Naive thymus-derived CD8-positive, alpha-beta T cell (primary cell): Measurements from ENCODE around the gene MIB2. TPM values are rescaled to one million over a fixed set of nuclear protein-coding genes. Genes with fewer than 3 reads are reported as not detected.

Experiments
- ATAC-seq, 2 donors: fragments of 150-1000 bp; cut with Tn5 transposase in 1 of 2; sonication (Bioruptor Pico), chemical (Tn5 transposase) in 1 of 2; 1 replicate in 1 of 2; 2 replicates in 1 of 2; pipeline ENCODE4 v1.10.0; 2021; ENCODE audit warnings: mild to moderate bottlenecking in 2 of 2, moderate library complexity in 2 of 2
- POLR2A ChIA-PET: fragments of 350-600 bp; sonication (Branson Sonifier 250); formaldehyde crosslinking; loops from one replicate; lab custom pipeline; 2021; ENCODE audit warnings: antibody characterized with exemption; lab: Charles Lee
- DNase-seq, 10 donors: peaks; one replicate each; pipeline versions ENCODE4 v3.0.0 to v3.0.0-alpha.2; 2020 to 2022
- H3K27ac Mint-ChIP-seq, 10 donors: one replicate each; pipeline ENCODE4 v1.8.0; 2020 to 2022; ENCODE audit warnings: mild to moderate bottlenecking in 10 of 10, mixed read lengths in 10 of 10, moderate library complexity in 4 of 10, inconsistent platforms in 1 of 10
- H3K27me3 Mint-ChIP-seq, 5 donors: one replicate each; pipeline ENCODE4 v1.8.0; 2021 to 2022; ENCODE audit warnings: mixed read lengths in 5 of 5
- H3K36me3 Mint-ChIP-seq, 3 donors: one replicate each; pipeline ENCODE4 v1.8.0; 2020 to 2022; ENCODE audit warnings: mixed read lengths in 3 of 3, mild to moderate bottlenecking in 2 of 3, inconsistent platforms in 1 of 3
- H3K4me1 Mint-ChIP-seq, 4 donors: one replicate each; pipeline ENCODE4 v1.8.0; 2021 to 2022; ENCODE audit warnings: mixed read lengths in 4 of 4
- H3K4me3 Mint-ChIP-seq, 10 donors: one replicate each; pipeline ENCODE4 v1.8.0; 2020 to 2022; ENCODE audit warnings: mild to moderate bottlenecking in 10 of 10, mixed read lengths in 10 of 10, moderate library complexity in 6 of 10, inconsistent platforms in 1 of 10
- H3K9me3 Mint-ChIP-seq, 9 donors: one replicate each; pipeline ENCODE4 v1.8.0; 2020 to 2022; ENCODE audit warnings: mixed read lengths in 9 of 9, mild to moderate bottlenecking in 3 of 9, inconsistent platforms in 1 of 9, moderate library complexity in 1 of 9
- polyA plus RNA-seq, 3 donors: library from polyadenylated mRNA; unstranded; fragments of 300-500 nt; fragmentation: Illumina TruSeq; gene quantifications; one replicate each; pipeline ENCODE4 v1.2.3, GENCODE V29; 2021
- total RNA-seq, 8 experiments: library from RNA in 2 of 8; stranded (reverse) in 2 of 8; gene quantifications; one replicate each; pipeline ENCODE4 v1.2.3 and lab custom pipeline; 2021 to 2026

The MIB2 gene
- total and polyA plus RNA-seq, 5 experiments from 2014 or later: 23.6 to 122 (median 31.1) TPM

DNA sequence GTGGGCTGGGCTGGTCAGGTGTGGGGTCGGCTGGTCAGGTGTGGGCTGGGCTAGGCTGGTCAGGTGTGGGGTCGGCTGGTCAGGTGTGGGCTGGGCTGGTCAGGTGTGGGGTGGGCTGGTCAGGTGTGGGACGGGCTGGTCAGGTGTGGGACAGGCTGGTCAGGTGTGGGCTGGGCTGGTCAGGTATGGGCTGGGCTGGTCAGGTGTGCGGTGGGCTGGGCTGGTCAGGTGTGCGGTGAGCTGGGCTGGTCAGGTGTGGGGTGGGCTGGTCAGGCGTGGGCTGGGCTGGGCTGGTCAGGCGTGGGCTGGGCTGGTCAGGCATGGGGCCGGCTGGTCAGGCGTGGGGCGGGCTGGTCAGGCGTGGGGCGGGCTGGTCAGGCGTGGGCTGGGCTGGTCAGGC is 9.1 kb upstream of the MIB2 start:
- H3K4me3 Mint-ChIP-seq: no peak overlapping the region
- no peaks in the 10 kb centered on the region for H3K27me3 Mint-ChIP-seq
- H3K27ac Mint-ChIP-seq: no peak overlapping the region
- H3K4me1 Mint-ChIP-seq: peaks cover 5 to 18% (median 10%) of the 10 kb centered on the region in 4 donors
- DNase-seq (no peak), ATAC-seq (no peak)
- H3K9me3 Mint-ChIP-seq: no peaks in the 10 kb centered on the region
- POLR2A ChIA-PET: interaction anchor here (1.5 to 2.8 kb wide), 4 partner anchors 8 to 28 kb away, joined by 5 to 18 read pairs (median 14); partner anchors contain the start of gene MIB2
- H3K36me3 Mint-ChIP-seq: no peaks in the 10 kb centered on the region

DNA sequence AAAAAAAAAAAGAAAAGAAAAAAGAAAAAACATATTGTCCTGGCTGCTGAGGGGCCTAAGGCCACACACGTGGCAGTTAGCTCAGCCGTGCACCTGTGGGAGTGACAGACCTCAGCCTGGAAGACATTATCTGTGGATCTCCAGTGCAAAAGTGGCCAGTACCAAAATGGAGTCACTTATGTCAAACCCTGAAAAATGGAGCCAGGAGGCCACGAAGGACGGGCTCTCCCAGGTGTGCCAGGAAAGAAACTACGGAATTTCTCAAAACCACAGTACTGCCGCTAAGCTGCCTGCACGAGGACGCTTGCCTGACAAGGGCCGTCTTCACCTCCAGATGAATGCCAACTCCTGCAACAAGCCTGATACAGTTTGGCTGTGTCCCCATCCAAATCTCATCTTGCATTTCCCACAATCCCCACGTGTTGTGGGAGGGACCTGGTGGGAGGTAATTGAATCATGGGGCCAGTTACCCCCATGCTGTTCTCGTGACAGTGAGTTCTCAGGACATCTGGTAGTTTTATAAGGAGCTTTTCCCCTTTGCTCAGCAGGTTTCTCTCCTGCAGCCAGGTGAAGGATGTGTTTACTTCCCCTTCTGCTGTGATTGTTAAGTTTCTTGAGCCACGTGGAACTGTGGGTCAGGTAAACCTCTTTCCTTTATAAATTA is 5.3 kb upstream of the MIB2 start:
- POLR2A ChIA-PET: interaction anchor here (0.7 to 1.4 kb wide), 4 partner anchors 19 to 59 kb away, joined by 3 to 6 read pairs (median 4); no protein-coding TSS in a partner anchor
- DNase-seq: no peak
- no peaks in the 10 kb centered on the region for H3K27me3 Mint-ChIP-seq
- peaks cover 13 to 36% (median 31%) of the 10 kb centered on the region in 4 donors for H3K4me1 Mint-ChIP-seq
- H3K27ac Mint-ChIP-seq: peak overlapping the region in 3 of 10 donors; percentile 8 to 37 (median 36)
- H3K36me3 Mint-ChIP-seq: no peaks in the 10 kb centered on the region
- H3K9me3 Mint-ChIP-seq: no peaks in the 10 kb centered on the region
- no peak for ATAC-seq
- H3K4me3 Mint-ChIP-seq: no peak overlapping the region

DNA sequence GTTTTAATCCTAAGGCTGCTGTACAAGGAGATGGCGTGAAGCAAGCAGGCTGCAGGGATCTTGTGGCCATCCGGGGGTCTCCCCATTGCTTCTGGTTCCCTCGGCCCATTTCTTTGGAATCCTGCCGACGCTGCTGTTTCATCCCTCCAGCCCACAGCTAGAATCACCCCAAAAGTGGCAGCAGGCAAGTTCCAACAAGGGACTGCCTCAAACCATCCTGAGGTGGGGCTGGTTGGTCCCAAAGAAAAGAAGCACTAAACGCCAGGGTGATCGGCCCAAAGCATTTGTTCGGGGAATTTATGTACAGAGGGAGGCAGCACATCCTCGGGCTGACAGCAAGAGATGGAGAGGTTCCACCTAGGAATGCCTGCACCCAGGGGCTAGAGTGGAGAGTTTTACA is 4.5 kb upstream of the MIB2 start:
- Mint-ChIP-seq H3K4me1 (peaks cover 13 to 37% (median 31%) of the 10 kb centered on the region in 4 donors), H3K9me3 (no peaks in the 10 kb centered on the region), H3K27ac (peak overlapping the region in 7 of 10 donors; percentile 8 to 79 (median 48)), H3K4me3 (no peak overlapping the region), H3K36me3 (no peaks in the 10 kb centered on the region), H3K27me3 (no peaks in the 10 kb centered on the region)
- ATAC-seq: no peak
- POLR2A ChIA-PET: interaction anchor here (0.7 to 6.1 kb wide), 5 partner anchors 8 to 178 kb away, joined by 3 to 43 read pairs (median 4); no protein-coding TSS in a partner anchor
- DNase-seq: no peak

DNA sequence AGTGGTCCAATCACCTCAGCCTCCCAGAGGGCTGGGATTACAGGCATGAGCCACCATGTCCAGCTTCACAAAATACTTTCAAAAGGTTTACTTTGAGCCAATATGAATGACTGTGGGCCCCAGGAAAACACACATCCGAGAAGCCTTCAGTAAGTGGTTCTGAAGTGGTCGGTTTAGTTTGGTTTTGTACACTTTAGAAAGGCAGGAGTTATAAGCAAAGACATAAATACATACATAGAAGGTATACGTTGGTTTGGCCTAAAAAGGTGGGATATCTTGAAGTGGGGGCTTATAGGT is 3.2 kb upstream of the MIB2 start:
- H3K36me3 Mint-ChIP-seq: no peaks in the 10 kb centered on the region
- H3K9me3 Mint-ChIP-seq: no peaks in the 10 kb centered on the region
- H3K4me1 Mint-ChIP-seq: peaks cover 9 to 33% (median 30%) of the 10 kb centered on the region in 4 donors
- H3K27me3 Mint-ChIP-seq: no peaks in the 10 kb centered on the region
- H3K4me3 Mint-ChIP-seq: peak overlapping the region in 5 of 10 donors; percentile 2 to 33 (median 8)
- POLR2A ChIA-PET: interaction anchor here (0.7 to 9.7 kb wide), 3 partner anchors 9 to 33 kb away, joined by 5 to 246 read pairs (median 43); partner anchors contain the start of gene MMP23B
- ATAC-seq (no peak), DNase-seq (no peak)
- peak overlapping the region in 9 of 10 donors; percentile 14 to 88 (median 45) for H3K27ac Mint-ChIP-seq

DNA sequence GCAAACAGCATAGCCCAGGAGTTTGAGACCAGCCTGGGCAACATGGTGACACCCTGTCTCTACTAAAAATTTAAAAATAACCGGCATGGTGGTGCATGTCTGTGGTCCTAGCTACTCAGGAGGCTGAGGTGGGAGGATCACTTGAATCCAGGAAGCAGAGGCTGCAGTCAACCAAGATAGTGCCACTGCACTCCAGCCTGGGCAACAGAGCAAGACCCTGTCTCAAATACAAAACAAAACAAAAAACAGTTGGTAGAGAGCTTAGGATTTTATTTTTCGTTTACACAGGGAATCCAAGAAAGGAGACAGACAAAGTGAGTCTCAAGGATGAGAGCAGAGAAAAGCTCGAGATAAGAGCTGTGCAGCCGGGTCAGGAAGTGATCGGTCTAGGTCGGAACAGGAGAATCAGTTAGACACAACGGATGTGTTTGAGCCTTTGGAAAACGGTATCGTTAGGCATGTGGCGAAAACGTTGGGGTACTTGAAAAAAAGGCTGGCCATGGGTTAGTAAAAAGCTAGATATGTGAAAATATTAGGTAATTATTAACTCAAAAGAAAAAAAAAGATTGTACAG is 1.7 kb upstream of the MIB2 start:
- Mint-ChIP-seq H3K4me3 (peak overlapping the region; percentile 92 to 99 (median 97)), H3K27ac (peak overlapping the region; percentile 94 to 100 (median 99)), H3K27me3 (no peaks in the 10 kb centered on the region), H3K36me3 (no peaks in the 10 kb centered on the region), H3K4me1 (peaks cover 8 to 33% (median 31%) of the 10 kb centered on the region in 4 donors), H3K9me3 (no peaks in the 10 kb centered on the region)
- ATAC-seq (no peak), DNase-seq (no peak)
- POLR2A ChIA-PET: interaction anchor here (0.8 to 9.7 kb wide), 13 partner anchors 11 to 238 kb away, joined by 3 to 246 read pairs (median 8); partner anchors contain the start of genes AURKAIP1, CCNL2, FNDC10 and MMP23B

DNA sequence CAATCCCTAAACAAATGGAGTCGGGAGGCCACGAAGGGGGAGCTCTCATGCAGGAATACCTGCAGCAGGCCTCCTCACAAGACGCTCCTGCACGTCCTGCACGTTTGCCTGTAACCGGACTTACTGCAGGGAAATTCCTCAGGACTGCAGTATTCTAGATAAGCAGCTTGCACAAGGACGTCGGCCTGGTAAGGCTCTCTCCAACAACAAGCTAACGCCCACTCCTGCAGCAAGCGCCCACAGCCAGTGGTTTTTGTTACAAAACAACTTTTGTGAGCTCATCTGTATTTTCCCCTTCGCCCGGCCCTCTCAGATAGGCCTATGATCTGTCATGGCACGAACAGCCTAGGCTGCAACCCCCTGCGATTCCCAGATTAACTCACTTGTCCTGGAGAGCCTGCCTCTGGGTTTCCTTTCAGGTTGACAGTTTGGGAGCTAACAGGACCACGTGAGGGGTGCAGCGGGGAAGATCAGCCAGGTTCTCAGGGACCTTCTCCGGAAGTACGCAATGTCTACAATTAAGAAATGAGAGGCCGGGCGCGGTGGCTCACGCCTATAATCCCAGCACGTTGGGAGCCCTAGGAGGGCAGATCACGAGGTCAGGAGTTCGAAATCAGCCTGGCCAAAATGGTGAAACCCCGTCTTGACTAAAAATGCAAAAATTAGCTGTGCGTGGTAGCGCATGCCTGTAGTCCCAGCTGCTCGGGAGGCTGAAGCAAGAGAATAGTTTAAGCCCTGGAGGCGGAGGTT is 921 bp upstream of the MIB2 start:
- peak overlapping the region; percentile 94 to 100 (median 99) for H3K27ac Mint-ChIP-seq
- POLR2A ChIA-PET: interaction anchor here (0.6 to 9.7 kb wide), 21 partner anchors 7 to 282 kb away, joined by 3 to 246 read pairs (median 6); partner anchors contain the start of genes AURKAIP1, CCNL2, FNDC10 and MMP23B

DNA sequence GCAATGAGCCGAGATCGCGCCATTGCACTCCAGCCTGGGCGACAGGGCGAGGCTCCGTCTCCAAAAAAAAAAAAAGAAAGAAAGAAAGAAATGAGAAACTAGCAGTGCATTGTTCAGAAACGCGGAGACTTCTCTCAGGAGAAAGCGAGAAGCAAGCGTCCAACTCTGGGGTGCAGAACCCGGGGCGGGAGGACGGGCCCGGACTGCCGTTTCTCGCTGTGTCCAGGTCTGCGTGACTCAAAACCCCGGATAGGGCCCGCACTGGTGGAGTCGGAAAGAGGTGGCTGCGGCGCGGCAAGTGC is 395 bp upstream of the MIB2 start:
- POLR2A ChIA-PET: interaction anchor here (0.6 to 9.7 kb wide), 19 partner anchors 8 to 282 kb away, joined by 3 to 246 read pairs (median 8); partner anchors contain the start of genes AURKAIP1, CCNL2, FNDC10 and MMP23B
- ATAC-seq (peak; percentile 2 to 9), DNase-seq (no peak)
- no peaks in the 10 kb centered on the region for H3K9me3 Mint-ChIP-seq
- no peaks in the 10 kb centered on the region for H3K36me3 Mint-ChIP-seq
- H3K4me3 Mint-ChIP-seq: peak overlapping the region; percentile 92 to 99 (median 97)
- H3K4me1 Mint-ChIP-seq: peaks cover 8 to 33% (median 31%) of the 10 kb centered on the region in 4 donors
- no peaks in the 10 kb centered on the region for H3K27me3 Mint-ChIP-seq
- H3K27ac Mint-ChIP-seq: peak overlapping the region; percentile 94 to 100 (median 99)

More for the DNA sequence above, 921 bp upstream of the MIB2 start:
- Mint-ChIP-seq H3K36me3 (no peaks in the 10 kb centered on the region), H3K4me1 (peaks cover 8 to 33% (median 31%) of the 10 kb centered on the region in 4 donors), H3K9me3 (no peaks in the 10 kb centered on the region), H3K27me3 (no peaks in the 10 kb centered on the region), H3K4me3 (peak overlapping the region; percentile 92 to 99 (median 97))
- peak in 9 of 10 donors; percentile 47 to 86 (median 71) for DNase-seq
- ATAC-seq: peak; percentile 39 to 42

DNA sequence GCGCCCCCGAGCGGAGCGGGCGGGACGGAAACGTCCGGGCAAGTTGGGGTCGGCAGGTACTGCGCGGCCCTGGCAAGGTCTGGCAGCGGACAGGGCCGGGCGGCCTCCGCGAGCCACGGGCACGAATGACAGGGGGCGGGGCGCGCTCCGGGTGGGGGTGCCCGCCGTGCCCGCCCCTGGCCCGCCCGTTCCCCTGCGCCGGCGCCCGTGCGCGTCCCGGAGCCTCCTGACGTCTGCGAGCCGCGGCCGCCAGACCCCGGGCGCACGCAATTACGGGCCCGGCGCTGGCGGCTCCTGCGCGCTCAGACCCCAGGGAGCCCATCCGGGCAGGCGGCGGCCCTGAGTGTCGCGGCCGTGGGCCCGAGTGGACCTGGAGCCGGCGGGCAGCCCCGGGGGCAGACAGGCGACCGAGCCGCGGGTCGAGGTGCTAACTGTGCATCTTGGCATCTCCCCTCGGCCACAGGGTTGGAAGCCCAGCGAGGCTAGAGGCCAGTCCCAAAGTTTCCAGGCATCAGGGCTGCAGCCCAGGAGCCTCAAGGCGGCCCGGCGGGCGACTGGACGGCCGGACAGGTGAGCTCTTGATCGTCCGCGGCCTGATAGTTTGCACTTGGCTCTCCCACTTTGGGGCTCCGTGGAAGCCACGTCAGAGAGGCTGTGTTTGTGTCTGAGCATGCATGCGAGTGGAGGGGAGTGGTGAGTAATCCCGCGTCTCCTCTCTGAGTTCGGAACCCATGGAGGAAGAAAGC is 918 bp downstream of the MIB2 start:
- peak overlapping the region in 8 of 10 donors; percentile 74 to 93 (median 87) for H3K27ac Mint-ChIP-seq
- peak; percentile 3 to 21 for ATAC-seq
- H3K36me3 Mint-ChIP-seq: no peaks in the 10 kb centered on the region
- H3K9me3 Mint-ChIP-seq: no peaks in the 10 kb centered on the region
- H3K4me1 Mint-ChIP-seq: peaks cover 8 to 33% (median 31%) of the 10 kb centered on the region in 4 donors
- H3K27me3 Mint-ChIP-seq: no peaks in the 10 kb centered on the region
- POLR2A ChIA-PET: interaction anchor here (0.6 to 9.7 kb wide), 14 partner anchors 9 to 283 kb away, joined by 3 to 246 read pairs (median 8); partner anchors contain the start of genes ATAD3A, AURKAIP1, MMP23B and SSU72
- H3K4me3 Mint-ChIP-seq: peak overlapping the region; percentile 62 to 90 (median 76)
- peak in 6 of 10 donors; percentile 26 to 69 (median 51) for DNase-seq

DNA sequence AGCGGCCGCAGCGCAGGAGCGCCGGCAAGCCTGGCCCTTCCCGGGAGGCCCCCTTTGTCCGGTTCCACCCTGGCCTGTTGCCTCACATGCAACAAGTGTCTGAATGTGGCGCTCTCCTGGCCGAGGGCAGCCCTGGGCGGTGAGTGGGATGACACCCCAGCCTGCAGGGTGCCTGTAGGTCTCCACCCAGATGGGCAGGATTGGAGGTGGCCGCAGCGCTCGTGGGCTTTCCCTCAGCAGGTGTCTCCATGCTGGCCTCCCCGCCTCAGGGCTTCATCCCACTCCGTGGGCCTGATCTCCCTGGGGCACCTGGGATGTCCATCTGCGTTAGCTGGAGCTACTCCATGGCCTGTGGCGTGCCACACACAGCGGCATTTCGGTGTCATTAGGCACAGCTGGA is 1.5 kb downstream of the MIB2 start:
- peaks cover 8 to 32% (median 31%) of the 10 kb centered on the region in 4 donors for H3K4me1 Mint-ChIP-seq
- H3K36me3 Mint-ChIP-seq: no peaks in the 10 kb centered on the region
- H3K4me3 Mint-ChIP-seq: peak overlapping the region; percentile 62 to 90 (median 77)
- POLR2A ChIA-PET: interaction anchor here (6.1 to 9.7 kb wide), 2 partner anchors 11 to 14 kb away, joined by 43 to 246 read pairs; partner anchors contain the start of gene MMP23B
- H3K27ac Mint-ChIP-seq: peak overlapping the region in 7 of 10 donors; percentile 54 to 93 (median 89)
- no peaks in the 10 kb centered on the region for H3K27me3 Mint-ChIP-seq
- DNase-seq (peak in 1 of 10 donors; percentile 62), ATAC-seq (no peak)
- no peaks in the 10 kb centered on the region for H3K9me3 Mint-ChIP-seq

DNA sequence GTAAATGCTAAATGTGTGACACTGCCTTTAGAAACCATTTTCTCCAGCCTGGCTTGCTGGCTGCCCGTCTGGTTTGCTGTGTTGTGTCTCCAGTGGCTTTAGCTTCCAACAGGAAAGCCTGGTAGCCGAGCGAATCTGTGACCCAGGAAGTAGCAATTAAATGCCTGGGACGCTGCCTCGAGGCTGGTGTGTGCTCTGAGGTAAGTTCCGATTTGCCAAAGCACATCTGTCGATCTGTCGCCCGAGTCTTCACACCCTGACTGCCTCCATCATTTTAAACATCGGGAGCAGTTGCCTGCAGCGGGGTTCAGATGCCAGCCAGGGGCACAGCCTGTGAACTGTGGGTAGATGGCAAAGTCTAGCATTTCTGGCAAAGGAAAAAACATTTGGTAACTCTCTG is 2.2 kb downstream of the MIB2 start:
- peak overlapping the region in 7 of 10 donors; percentile 22 to 89 (median 56) for H3K27ac Mint-ChIP-seq
- DNase-seq (no peak), ATAC-seq (no peak)
- H3K4me3 Mint-ChIP-seq: peak overlapping the region in 8 of 10 donors; percentile 62 to 90 (median 76)
- no peaks in the 10 kb centered on the region for H3K27me3 Mint-ChIP-seq
- peaks cover 10 to 29% (median 27%) of the 10 kb centered on the region in 4 donors for H3K4me1 Mint-ChIP-seq
- H3K9me3 Mint-ChIP-seq: no peaks in the 10 kb centered on the region
- H3K36me3 Mint-ChIP-seq: no peaks in the 10 kb centered on the region
- POLR2A ChIA-PET: interaction anchor here (0.6 to 9.7 kb wide), 2 partner anchors 10 to 36 kb away, joined by 3 to 246 read pairs; partner anchors contain the start of gene MMP23B

DNA sequence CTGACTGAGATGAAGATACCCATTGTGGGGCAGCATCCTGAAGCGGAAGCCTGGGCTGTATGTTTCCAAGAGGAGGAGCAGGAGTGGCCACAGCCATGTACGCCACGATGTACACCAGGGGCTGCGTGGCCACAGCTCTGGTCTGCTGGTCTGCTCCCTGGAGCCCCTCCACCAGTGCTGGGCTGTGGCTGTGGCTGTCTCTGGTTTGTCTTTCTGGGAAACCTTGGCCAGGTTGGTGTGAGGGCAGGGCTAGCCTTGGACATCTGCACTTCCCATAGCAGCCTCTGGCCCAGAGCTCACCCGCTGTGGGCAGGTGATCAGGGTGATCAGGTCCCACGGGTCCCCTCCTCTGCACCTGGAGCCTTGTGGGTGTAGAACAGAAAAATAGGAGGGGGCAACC is 2.6 kb downstream of the MIB2 start:
- Mint-ChIP-seq H3K4me3 (peak overlapping the region in 5 of 10 donors; percentile 76 to 90 (median 83)), H3K27ac (peak overlapping the region in 2 of 10 donors; percentile 15 to 60), H3K36me3 (no peaks in the 10 kb centered on the region), H3K4me1 (peaks cover 12 to 33% (median 28%) of the 10 kb centered on the region in 4 donors), H3K27me3 (no peaks in the 10 kb centered on the region), H3K9me3 (no peaks in the 10 kb centered on the region)
- DNase-seq (no peak), ATAC-seq (no peak)
- POLR2A ChIA-PET: interaction anchor here (0.5 to 9.7 kb wide), 3 partner anchors 10 to 36 kb away, joined by 3 to 246 read pairs (median 3); partner anchors contain the start of gene MMP23B
